ENCODE results near the gene ERC1.

The ERC1 gene

GRCh38 chr12:1030779-1031178 is 39.8 kb downstream of the ERC1 start:
- H3F3A ChIP-seq (ENCODE audit: insufficient read depth, low read length), result no peaks in the 10 kb centered on the region
- H3K9ac ChIP-seq (ENCODE audit: low read length), result no peak overlapping the region
- no peaks in the 10 kb centered on the region for H3K79me2 ChIP-seq (ENCODE audit: insufficient read depth, low read length)
- TF ChIP-seq, protein P1, sequence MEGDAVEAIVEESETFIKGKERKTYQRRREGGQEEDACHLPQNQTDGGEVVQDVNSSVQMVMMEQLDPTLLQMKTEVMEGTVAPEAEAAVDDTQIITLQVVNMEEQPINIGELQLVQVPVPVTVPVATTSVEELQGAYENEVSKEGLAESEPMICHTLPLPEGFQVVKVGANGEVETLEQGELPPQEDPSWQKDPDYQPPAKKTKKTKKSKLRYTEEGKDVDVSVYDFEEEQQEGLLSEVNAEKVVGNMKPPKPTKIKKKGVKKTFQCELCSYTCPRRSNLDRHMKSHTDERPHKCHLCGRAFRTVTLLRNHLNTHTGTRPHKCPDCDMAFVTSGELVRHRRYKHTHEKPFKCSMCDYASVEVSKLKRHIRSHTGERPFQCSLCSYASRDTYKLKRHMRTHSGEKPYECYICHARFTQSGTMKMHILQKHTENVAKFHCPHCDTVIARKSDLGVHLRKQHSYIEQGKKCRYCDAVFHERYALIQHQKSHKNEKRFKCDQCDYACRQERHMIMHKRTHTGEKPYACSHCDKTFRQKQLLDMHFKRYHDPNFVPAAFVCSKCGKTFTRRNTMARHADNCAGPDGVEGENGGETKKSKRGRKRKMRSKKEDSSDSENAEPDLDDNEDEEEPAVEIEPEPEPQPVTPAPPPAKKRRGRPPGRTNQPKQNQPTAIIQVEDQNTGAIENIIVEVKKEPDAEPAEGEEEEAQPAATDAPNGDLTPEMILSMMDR (IDR thresholded peaks at IDR 0.05; ENCODE audit: low read length), result no peak
- TF ChIP-seq EZH2 (IDR thresholded peaks at IDR 0.05; ENCODE audit: borderline replicate concordance, low read length), result no peak
- H3K4me2 ChIP-seq (ENCODE audit: low read length), result no peak overlapping the region
- H3K36me3 ChIP-seq (ENCODE audit: insufficient read depth, low read length), result peaks cover 14% of the 10 kb centered on the region; the same call in 1 of the 2 replicates
- H3K9me2 ChIP-seq (ENCODE audit: low read depth, low read length), result no peaks in the 10 kb centered on the region
- no peak overlapping the region for H3K4me3 ChIP-seq (ENCODE audit: low read depth, low read length, poor library complexity, severe bottlenecking)
- H3K27ac ChIP-seq (ENCODE audit: low read depth, low read length, poor library complexity, severe bottlenecking), result no peak overlapping the region
- no peaks in the 10 kb centered on the region for H3K27me3 ChIP-seq (ENCODE audit: insufficient read depth, low read length)
- H3K9me3 ChIP-seq (ENCODE audit: low read length), result no peaks in the 10 kb centered on the region
- H3K4me1 ChIP-seq (ENCODE audit: insufficient read depth, low read length, severe bottlenecking), result no peaks in the 10 kb centered on the region
- H2AFZ ChIP-seq (ENCODE audit: low read length), result no peak overlapping the region
- no peaks in the 10 kb centered on the region for H4K20me1 ChIP-seq (ENCODE audit: insufficient read depth, low read length)

DNA sequence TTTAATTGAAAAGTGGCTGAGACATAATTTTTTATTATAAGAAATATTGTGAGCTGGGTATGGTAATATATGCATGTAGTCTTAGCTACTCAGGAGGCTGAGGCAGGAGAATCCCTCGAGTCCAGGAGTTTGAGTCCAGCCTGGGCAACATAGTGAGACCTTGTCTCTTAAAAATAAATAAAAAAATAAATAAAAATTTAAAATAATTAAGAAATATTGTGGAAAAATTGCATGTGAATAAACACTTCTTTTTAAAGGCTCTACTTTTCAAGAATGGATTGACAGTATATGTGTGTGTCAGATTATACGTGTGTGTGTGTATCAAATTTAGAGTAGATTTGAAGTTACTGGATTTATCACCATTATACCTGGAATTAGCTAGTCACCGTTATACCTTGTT is 43.2 kb downstream of the ERC1 start:
- H3K9me2 ChIP-seq (ENCODE audit: low read depth, low read length), result no peaks in the 10 kb centered on the region
- no peak overlapping the region for H3K4me3 ChIP-seq (ENCODE audit: low read depth, low read length, poor library complexity, severe bottlenecking)
- H3K36me3 ChIP-seq (ENCODE audit: insufficient read depth, low read length), result no peaks in the 10 kb centered on the region
- no peak overlapping the region for H3K9ac ChIP-seq (ENCODE audit: low read length)
- H3K4me1 ChIP-seq (ENCODE audit: insufficient read depth, low read length, severe bottlenecking), result no peaks in the 10 kb centered on the region
- H3K4me2 ChIP-seq (ENCODE audit: low read length), result no peak overlapping the region
- TF ChIP-seq EZH2 (IDR thresholded peaks at IDR 0.05; ENCODE audit: borderline replicate concordance, low read length), result no peak
- TF ChIP-seq, protein P1 (IDR thresholded peaks at IDR 0.05; ENCODE audit: low read length), result no peak
- H2AFZ ChIP-seq (ENCODE audit: low read length), result no peak overlapping the region
- H4K20me1 ChIP-seq (ENCODE audit: insufficient read depth, low read length), result no peaks in the 10 kb centered on the region
- no peaks in the 10 kb centered on the region for H3F3A ChIP-seq (ENCODE audit: insufficient read depth, low read length)
- no peak overlapping the region for H3K27ac ChIP-seq (ENCODE audit: low read depth, low read length, poor library complexity, severe bottlenecking)
- no peaks in the 10 kb centered on the region for H3K79me2 ChIP-seq (ENCODE audit: insufficient read depth, low read length)
- H3K9me3 ChIP-seq (ENCODE audit: low read length), result no peaks in the 10 kb centered on the region
- no peaks in the 10 kb centered on the region for H3K27me3 ChIP-seq (ENCODE audit: insufficient read depth, low read length)

- Histone ChIP-seq H3K36me3 (ENCODE audit: insufficient read depth, low read length) (no peaks in the 10 kb centered on the region), H4K20me1 (ENCODE audit: insufficient read depth, low read length) (no peaks in the 10 kb centered on the region), H3K4me2 (ENCODE audit: low read length) (no peak overlapping the region), H3K9ac (ENCODE audit: low read length) (no peak overlapping the region), H3K9me3 (ENCODE audit: low read length) (no peaks in the 10 kb centered on the region), H3K27me3 (ENCODE audit: insufficient read depth, low read length) (no peaks in the 10 kb centered on the region), H3K27ac (ENCODE audit: low read depth, low read length, poor library complexity, severe bottlenecking) (no peak overlapping the region), H3K79me2 (ENCODE audit: insufficient read depth, low read length) (no peaks in the 10 kb centered on the region), H2AFZ (ENCODE audit: low read length) (no peak overlapping the region), H3K4me1 (ENCODE audit: insufficient read depth, low read length, severe bottlenecking) (no peaks in the 10 kb centered on the region), H3K9me2 (ENCODE audit: low read depth, low read length) (no peaks in the 10 kb centered on the region), H3F3A (ENCODE audit: insufficient read depth, low read length) (no peaks in the 10 kb centered on the region), H3K4me3 (ENCODE audit: low read depth, low read length, poor library complexity, severe bottlenecking) (no peak overlapping the region)
- TF ChIP-seq, protein P1 (IDR thresholded peaks at IDR 0.05; ENCODE audit: low read length), result no peak
- no peak for TF ChIP-seq EZH2 (IDR thresholded peaks at IDR 0.05; ENCODE audit: borderline replicate concordance, low read length)
Measured at GRCh38 chr12:1034751-1035457, 43.9 kb downstream of the ERC1 start.

Data from OCI-LY1 (cell line).